Activated T-cell treated with anti-CD3 and anti-CD28 coated beads for 48 hours (primary cell): ENCODE results near the gene SEPTIN1.
A peak's percentile ranks its signal among the peaks of the same experiment; 100 is the strongest.
"Not testable (repeated sequence)": the region's sequence is repeated elsewhere in the genome, so short reads cannot be mapped to it uniquely, and the experiment has no call there.

Source experiments
- DNase-seq: peaks from one replicate; pipeline ENCODE4 v3.0.0-alpha.2; 2020; ENCODE audit warnings: low read depth

Gene SEPTIN1

GRCh38 chr16:30357715-30358576 is 24.4 kb downstream of the SEPTIN1 start:
- no peak for DNase-seq

- no peak for DNase-seq
Measured at GRCh38 chr16:30357085-30357714, 25.2 kb downstream of the SEPTIN1 start.

GRCh38 chr16:30356401-30357084 is 25.8 kb downstream of the SEPTIN1 start:
- DNase-seq, result no peak

GRCh38 chr16:30355954-30356308 is 26.4 kb downstream of the SEPTIN1 start:
- no peak for DNase-seq

- peak; percentile 86 for DNase-seq
Measured at GRCh38 chr16:30355144-30355953, 27.0 kb downstream of the SEPTIN1 start, which contains the start of gene CD2BP2. TSS of gene CD2BP2 (minus strand) at chr16:30355308. CDS start at chr16:30354681, 627 bp downstream.

GRCh38 chr16:30354423-30355143 is 27.8 kb downstream of the SEPTIN1 start:
- no peak for DNase-seq

- no peak for DNase-seq
Measured at GRCh38 chr16:30353438-30354129, 28.8 kb downstream of the SEPTIN1 start.

GRCh38 chr16:30352488-30353401 is 29.6 kb downstream of the SEPTIN1 start:
- DNase-seq, result no peak

- no peak for DNase-seq
Measured at GRCh38 chr16:30351586-30352419, 30.6 kb downstream of the SEPTIN1 start.

GRCh38 chr16:30351001-30351441 is 31.3 kb downstream of the SEPTIN1 start:
- no peak for DNase-seq

- no peak for DNase-seq
Measured at GRCh38 chr16:30350134-30350871, 32.1 kb downstream of the SEPTIN1 start.

GRCh38 chr16:30349675-30350074 is 32.7 kb downstream of the SEPTIN1 start:
- no peak for DNase-seq

GRCh38 chr16:30348929-30349328 is 33.4 kb downstream of the SEPTIN1 start:
- no peak for DNase-seq

- DNase-seq, result no peak
Measured at GRCh38 chr16:30348113-30348512, 34.2 kb downstream of the SEPTIN1 start.

- no peak for DNase-seq
Measured at GRCh38 chr16:30346286-30346685, 36.1 kb downstream of the SEPTIN1 start.

- DNase-seq, result not testable (repeated sequence)
Measured at GRCh38 chr16:30343491-30343820, 38.9 kb downstream of the SEPTIN1 start.

GRCh38 chr16:30342751-30343490 is 39.4 kb downstream of the SEPTIN1 start:
- DNase-seq, result no peak
